H9 (cell line): ENCODE measurements around the gene BAIAP2L1. TPM values are rescaled to one million over a fixed set of nuclear protein-coding genes. Genes with fewer than 3 reads are reported as not detected.

ENCODE experiments used
- DNase-seq: peaks from one replicate; pipeline ENCODE4 v3.0.0-alpha.2; 2017
- H2AFZ ChIP-seq: one replicate; pipeline ENCODE4 v1.6.1; 2013; ENCODE audit warnings: mild to moderate bottlenecking, low read length, control low read depth, moderate library complexity
- H2AK5ac ChIP-seq: 2 replicates; pipeline ENCODE4 v1.6.1; 2013; ENCODE audit warnings: low read length, control low read depth, mixed read lengths; ENCODE audit not compliant: insufficient read length
- H2BK120ac ChIP-seq: one replicate; pipeline ENCODE4 v1.6.1; 2013; ENCODE audit warnings: low read depth, mild to moderate bottlenecking, low read length, control low read depth, inconsistent platforms; ENCODE audit not compliant: poor library complexity, severe bottlenecking
- H2BK12ac ChIP-seq: 2 replicates; pipeline ENCODE4 v1.6.1; 2013; ENCODE audit warnings: low read length, control low read depth, mixed read lengths, low read depth; ENCODE audit not compliant: insufficient read length
- H2BK15ac ChIP-seq: 2 replicates; pipeline ENCODE4 v1.6.1; 2013; ENCODE audit warnings: low read depth, low read length, control low read depth
- H2BK20ac ChIP-seq: one replicate; pipeline ENCODE4 v1.6.1; 2013; ENCODE audit warnings: low read depth, mild to moderate bottlenecking, low read length, control low read depth, inconsistent platforms; ENCODE audit not compliant: poor library complexity, severe bottlenecking
- H2BK5ac ChIP-seq: 2 replicates; pipeline ENCODE4 v1.6.1; 2013; ENCODE audit warnings: low read length, control low read depth, mixed read lengths; ENCODE audit not compliant: insufficient read length
- H3K14ac ChIP-seq: 2 replicates; pipeline ENCODE4 v1.6.1; 2013; ENCODE audit warnings: low read length, control low read depth; ENCODE audit not compliant: insufficient read depth
- H3K18ac ChIP-seq: 2 replicates; pipeline ENCODE4 v1.6.1; 2013; ENCODE audit warnings: low read depth, mild to moderate bottlenecking, mixed read lengths, low read length, control low read depth; ENCODE audit not compliant: insufficient read length
- H3K23ac ChIP-seq: 2 replicates; pipeline ENCODE4 v1.6.1; 2013; ENCODE audit warnings: low read length, control low read depth, mixed read lengths, low read depth; ENCODE audit not compliant: insufficient read length
- H3K23me2 ChIP-seq: 2 replicates; pipeline ENCODE4 v1.6.1; 2013; ENCODE audit warnings: low read depth, mild to moderate bottlenecking, mixed read lengths, low read length, control low read depth; ENCODE audit not compliant: insufficient read length, poor library complexity, severe bottlenecking
- H3K27ac ChIP-seq: 2 replicates; pipeline ENCODE4 v1.5.1; 2013; ENCODE audit warnings: low read length, control low read depth, mixed read lengths, low read depth; ENCODE audit not compliant: insufficient read length
- H3K27me3 ChIP-seq: 2 replicates; pipeline ENCODE4 v1.6.1; 2013; ENCODE audit warnings: low read length, control low read depth, inconsistent platforms; ENCODE audit not compliant: insufficient read depth
- H3K4ac ChIP-seq: 2 replicates; pipeline ENCODE4 v1.6.1; 2013; ENCODE audit warnings: low read depth, mild to moderate bottlenecking, control low read depth, inconsistent platforms, low read length, moderate library complexity
- H3K4me1 ChIP-seq: 2 replicates; pipeline ENCODE4 v1.6.1; 2013; ENCODE audit warnings: low read length, control low read depth, inconsistent platforms; ENCODE audit not compliant: insufficient read depth
- H3K4me2 ChIP-seq: 2 replicates; pipeline ENCODE4 v1.6.1; 2013; ENCODE audit warnings: low read length, control low read depth, mixed read lengths; ENCODE audit not compliant: insufficient read length, insufficient read depth
- H3K56ac ChIP-seq: 2 replicates; pipeline ENCODE4 v1.6.1; 2013; ENCODE audit warnings: low read depth, mild to moderate bottlenecking, mixed read lengths, low read length, control low read depth; ENCODE audit not compliant: insufficient read length
- H3K79me1 ChIP-seq: 2 replicates; pipeline ENCODE4 v1.6.1; 2013; ENCODE audit warnings: low read depth, mild to moderate bottlenecking, moderate library complexity, low read length, control low read depth, inconsistent platforms; ENCODE audit not compliant: insufficient read depth, poor library complexity, severe bottlenecking
- H3K79me2 ChIP-seq: 2 replicates; pipeline ENCODE4 v1.6.1; 2013; ENCODE audit warnings: low read length, control low read depth, inconsistent platforms; ENCODE audit not compliant: insufficient read depth
- H3K9ac ChIP-seq: 2 replicates; pipeline ENCODE4 v1.6.1; 2013; ENCODE audit warnings: low read length, control low read depth, mixed read lengths; ENCODE audit not compliant: insufficient read length; ENCODE audit errors: extremely low read depth
- H3K9me3 ChIP-seq: one replicate; pipeline ENCODE4 v1.6.1; 2013; ENCODE audit warnings: low read depth, low read length, inconsistent platforms; ENCODE audit not compliant: control insufficient read depth
- H3T11ph ChIP-seq: one replicate; pipeline ENCODE4 v1.6.1; 2013; ENCODE audit warnings: mild to moderate bottlenecking, low read length, control low read depth, inconsistent platforms
- H4K20me1 ChIP-seq: one replicate; pipeline ENCODE4 v1.6.1; 2013; ENCODE audit not compliant: control insufficient read depth, insufficient read length, insufficient read depth
- H4K5ac ChIP-seq: 2 replicates; pipeline ENCODE4 v1.6.1; 2013; ENCODE audit warnings: low read depth, mild to moderate bottlenecking, mixed read lengths, low read length, control low read depth; ENCODE audit not compliant: insufficient read length
- H4K8ac ChIP-seq: replicated peaks from 2 replicates; pipeline ENCODE4 v1.6.1; 2013; ENCODE audit warnings: low read length, control low read depth, mixed read lengths, low read depth; ENCODE audit not compliant: insufficient read length
- H4K91ac ChIP-seq: 2 replicates; pipeline ENCODE4 v1.6.1; 2013; ENCODE audit warnings: low read depth, mild to moderate bottlenecking, moderate library complexity, mixed read lengths, low read length, control low read depth; ENCODE audit not compliant: insufficient read length
- H3K27ac Mint-ChIP-seq, 3 experiments: 2 replicates in 2 of 3; 3 replicates in 1 of 3; pipeline ENCODE4 v1.8.0; 2020 to 2021; ENCODE audit warnings: mixed read lengths in 3 of 3, mild to moderate bottlenecking in 1 of 3, moderate library complexity in 1 of 3
- H3K27me3 Mint-ChIP-seq: 2 replicates; pipeline ENCODE4 v1.8.0; 2021; ENCODE audit warnings: low read depth, mild to moderate bottlenecking, moderate library complexity, mixed read lengths
- H3K36me3 Mint-ChIP-seq, 3 experiments: 2 replicates in 2 of 3; 3 replicates in 1 of 3; pipeline ENCODE4 v1.8.0; 2020 to 2021; ENCODE audit warnings: low read depth in 3 of 3, mixed read lengths in 3 of 3; ENCODE audit not compliant: insufficient read depth in 1 of 3
- H3K4me1 Mint-ChIP-seq, 2 experiments: 2 replicates each; pipeline ENCODE4 v1.8.0; 2020; ENCODE audit warnings: mixed read lengths in 2 of 2
- H3K4me3 Mint-ChIP-seq, 2 experiments: 2 replicates in 1 of 2; 3 replicates in 1 of 2; pipeline ENCODE4 v1.8.0; 2020 to 2021; ENCODE audit warnings: mild to moderate bottlenecking in 2 of 2, mixed read lengths in 2 of 2, moderate library complexity in 1 of 2
- H3K9me3 Mint-ChIP-seq, 2 experiments: 2 replicates in 1 of 2; 3 replicates in 1 of 2; pipeline ENCODE4 v1.8.0; 2020; ENCODE audit warnings: mild to moderate bottlenecking in 2 of 2, mixed read lengths in 2 of 2, moderate library complexity in 1 of 2
- WGBS: extraction: QIAGEN DNeasy Blood & Tissue Kit; methylation state at CpG from one replicate; pipeline ENCODE4 v1.1.7; 2013; ENCODE audit warnings: missing lambda C conversion rate, low lambda C conversion rate, mixed read lengths; ENCODE audit not compliant: insufficient read length; ENCODE audit errors: extremely low coverage; 5-methylcytosine and 5-hydroxymethylcytosine counted together
- total RNA-seq: library from RNA; stranded (reverse); gene quantifications from 2 replicates; pipeline ENCODE4 v1.2.1, GENCODE V29; 2021
- TF ChIP-seq, protein P1 (sequence below): fragments of 200-600 bp; sonication (generic); conservative IDR thresholded peaks from 3 replicates; pipeline ENCODE4 v1.8.0; 2021; ENCODE audit warnings: antibody characterized with exemption, mild to moderate bottlenecking

Gene BAIAP2L1
- total RNA-seq, 1 experiment from 2014 or later, result 25.9 TPM

DNA sequence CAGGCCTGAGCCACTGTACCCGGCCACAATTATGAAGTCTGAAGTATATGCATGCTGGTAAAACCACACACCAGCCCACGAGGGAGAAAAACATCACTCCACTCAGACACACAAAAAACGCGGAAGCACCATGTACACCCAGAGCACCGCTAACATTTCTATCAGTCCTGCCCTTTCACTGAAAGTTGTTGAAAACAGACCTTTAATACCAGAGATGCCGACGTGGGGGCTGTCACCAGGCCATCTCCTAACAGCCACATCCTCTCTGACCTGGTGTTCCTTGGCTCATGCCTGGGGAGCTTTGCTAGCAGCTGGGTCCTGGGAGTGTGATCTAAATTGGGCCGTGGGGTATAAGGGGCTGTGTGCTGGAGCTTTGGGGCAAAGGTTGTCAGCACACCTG is 49.8 kb downstream of the BAIAP2L1 start:
- H3K27me3 ChIP-seq, result no peaks in the 10 kb centered on the region
- H3K79me2 ChIP-seq, result no peaks in the 10 kb centered on the region
- no peak overlapping the region for H2BK15ac ChIP-seq
- H3K79me1 ChIP-seq, result peaks cover 3% of the 10 kb centered on the region
- no peaks in the 10 kb centered on the region for H4K20me1 ChIP-seq
- H3K9me3 Mint-ChIP-seq, result no peaks in the 10 kb centered on the region
- H2BK12ac ChIP-seq, result no peak overlapping the region
- H2AK5ac ChIP-seq, result no peak overlapping the region
- no peak overlapping the region for H3K4me3 Mint-ChIP-seq
- peaks cover 4 to 12% of the 10 kb centered on the region in 2 experiments; a peak in 3 of 4 replicates for H3K4me1 Mint-ChIP-seq
- H3K9me3 ChIP-seq, result no peaks in the 10 kb centered on the region
- no peak overlapping the region for H3K9ac ChIP-seq
- no peak overlapping the region for H3K4ac ChIP-seq
- H2BK120ac ChIP-seq, result no peak overlapping the region
- H4K8ac ChIP-seq, result no peak overlapping the region
- H3K56ac ChIP-seq, result no peak overlapping the region
- no peak overlapping the region for H4K5ac ChIP-seq
- no peak overlapping the region for H3K27ac ChIP-seq
- H4K91ac ChIP-seq, result no peak overlapping the region
- H3K4me2 ChIP-seq, result no peak overlapping the region
- DNase-seq, result no peak
- H3T11ph ChIP-seq, result no peak overlapping the region
- H3K4me1 ChIP-seq, result no peaks in the 10 kb centered on the region; the same call in 1 of the 2 replicates
- H3K23ac ChIP-seq, result no peak overlapping the region
- H3K36me3 Mint-ChIP-seq, result peaks cover 10 to 38% (median 32%) of the 10 kb centered on the region in 3 experiments; a peak in 5 of 7 replicates
- no peak overlapping the region for H3K18ac ChIP-seq
- H2BK5ac ChIP-seq, result no peak overlapping the region
- no peaks in the 10 kb centered on the region for H3K23me2 ChIP-seq
- H3K27me3 Mint-ChIP-seq, result no peaks in the 10 kb centered on the region
- no peak overlapping the region for H2AFZ ChIP-seq
- TF ChIP-seq, protein P1, sequence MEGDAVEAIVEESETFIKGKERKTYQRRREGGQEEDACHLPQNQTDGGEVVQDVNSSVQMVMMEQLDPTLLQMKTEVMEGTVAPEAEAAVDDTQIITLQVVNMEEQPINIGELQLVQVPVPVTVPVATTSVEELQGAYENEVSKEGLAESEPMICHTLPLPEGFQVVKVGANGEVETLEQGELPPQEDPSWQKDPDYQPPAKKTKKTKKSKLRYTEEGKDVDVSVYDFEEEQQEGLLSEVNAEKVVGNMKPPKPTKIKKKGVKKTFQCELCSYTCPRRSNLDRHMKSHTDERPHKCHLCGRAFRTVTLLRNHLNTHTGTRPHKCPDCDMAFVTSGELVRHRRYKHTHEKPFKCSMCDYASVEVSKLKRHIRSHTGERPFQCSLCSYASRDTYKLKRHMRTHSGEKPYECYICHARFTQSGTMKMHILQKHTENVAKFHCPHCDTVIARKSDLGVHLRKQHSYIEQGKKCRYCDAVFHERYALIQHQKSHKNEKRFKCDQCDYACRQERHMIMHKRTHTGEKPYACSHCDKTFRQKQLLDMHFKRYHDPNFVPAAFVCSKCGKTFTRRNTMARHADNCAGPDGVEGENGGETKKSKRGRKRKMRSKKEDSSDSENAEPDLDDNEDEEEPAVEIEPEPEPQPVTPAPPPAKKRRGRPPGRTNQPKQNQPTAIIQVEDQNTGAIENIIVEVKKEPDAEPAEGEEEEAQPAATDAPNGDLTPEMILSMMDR, result no peak
- H2BK20ac ChIP-seq, result no peak overlapping the region
- no peak overlapping the region; a peak in 1 of 7 replicates for H3K27ac Mint-ChIP-seq
- no peak overlapping the region for H3K14ac ChIP-seq
- no CpG with 5 or more reads among the region's 8 CpGs for whole genome bisulfite sequencing
